HepG2 (cell line): ENCODE measurements around the gene CRLF3. TPM values are rescaled to one million over a fixed set of nuclear protein-coding genes. Genes with fewer than 3 reads are reported as not detected.

Experiments
- ESRRA ChIP-seq: sonication (generic); formaldehyde crosslinking; IDR thresholded peaks from 2 replicates; pipeline ENCODE4 v1.5.1; 2020; ENCODE audit warnings: mild to moderate bottlenecking, low read depth, missing genetic modification reagents
- IRF2 ChIP-seq: IDR thresholded peaks from 2 replicates; pipeline ENCODE4 v1.6.1; 2018; ENCODE audit warnings: missing genetic modification reagents, missing compliant biosample characterization
- KDM3A ChIP-seq: IDR thresholded peaks from 2 replicates; pipeline ENCODE4 v1.6.1; 2018; ENCODE audit warnings: low read depth, missing compliant biosample characterization
- MYC ChIP-seq: sonication (generic); formaldehyde crosslinking; IDR thresholded peaks from 2 replicates; pipeline ENCODE4 v1.9.0; 2021; ENCODE audit warnings: missing genetic modification reagents, borderline replicate concordance
- SALL1 ChIP-seq: sonication (generic); formaldehyde crosslinking; IDR thresholded peaks from 2 replicates; pipeline ENCODE4 v1.8.0; 2022; ENCODE audit warnings: mild to moderate bottlenecking, missing genetic modification reagents
- SP4 ChIP-seq: sonication (generic); formaldehyde crosslinking; IDR thresholded peaks from 2 replicates; pipeline ENCODE4 v1.8.1; 2023; ENCODE audit warnings: mild to moderate bottlenecking, missing genetic modification reagents
- ZFX ChIP-seq: sonication (generic); formaldehyde crosslinking; IDR thresholded peaks from 2 replicates; pipeline ENCODE4 v1.4.0; 2020; ENCODE audit warnings: mild to moderate bottlenecking, low read depth, missing genetic modification reagents, moderate library complexity
- ZNF12 ChIP-seq: sonication (generic); formaldehyde crosslinking; IDR thresholded peaks from 2 replicates; pipeline ENCODE4 v1.5.0; 2020; ENCODE audit warnings: missing genetic modification reagents
- ZNF225 ChIP-seq: sonication (generic); formaldehyde crosslinking; IDR thresholded peaks from 2 replicates; pipeline ENCODE4 v1.4.0; 2020; ENCODE audit warnings: mild to moderate bottlenecking, missing genetic modification reagents
- ZNF781 ChIP-seq: sonication (generic); formaldehyde crosslinking; IDR thresholded peaks from 2 replicates; pipeline ENCODE4 v1.5.1; 2020; ENCODE audit warnings: borderline replicate concordance, mild to moderate bottlenecking, missing genetic modification reagents; ENCODE audit errors: not compliant biosample characterization
- polyA plus RNA-seq, 8 experiments: library from polyadenylated mRNA; depleted of rRNA in 3 of 8; stranded (reverse) in 7 of 8; unstranded in 1 of 8; fragments of >200 nt; fragmentation: Illumina TruSeq in 4 of 8; extraction: Trizol in 4 of 8; gene quantifications; 2 replicates each; pipeline versions ENCODE4 v1.2.1 to v1.2.3, GENCODE V29; 2011 to 2016; ENCODE audit warnings: low read depth in 4 of 8, missing spikeins in 1 of 8, mixed read lengths in 1 of 8; ENCODE audit not compliant: insufficient read depth in 1 of 8
- total RNA-seq, 5 experiments: library from RNA; depleted of rRNA; stranded (reverse); fragments of >200 nt; fragmentation: Illumina TruSeq; extraction: Trizol; gene quantifications; 2 replicates each; pipeline ENCODE4 v1.2.3, GENCODE V29; 2016; ENCODE audit warnings: low read depth in 1 of 5
- TF ChIP-seq, protein P1 (sequence below), 2 experiments: fragments of 450-650 bp in 1 of 2; sonication (generic) in 1 of 2; formaldehyde crosslinking; IDR thresholded peaks; 2 replicates each; pipeline versions ENCODE4 v1.5.0 to v1.8.0; 2020 to 2022; ENCODE audit warnings: mild to moderate bottlenecking in 1 of 2, missing genetic modification reagents in 1 of 2
- TF ChIP-seq, protein P2 (sequence below): IDR thresholded peaks from 2 replicates; pipeline ENCODE4 v1.6.1; 2012; ENCODE audit warnings: low read length, improper control_type of control experiment
- TF ChIP-seq, protein P3 (sequence below): IDR thresholded peaks from 2 replicates; pipeline ENCODE4 v1.6.1; 2016
- TF ChIP-seq, protein P4 (sequence below): sonication (generic); formaldehyde crosslinking; IDR thresholded peaks from 2 replicates; pipeline ENCODE4 v1.5.0; 2020; ENCODE audit warnings: mild to moderate bottlenecking, missing genetic modification reagents
- TF ChIP-seq, protein P5 (sequence below): sonication (generic); formaldehyde crosslinking; IDR thresholded peaks from 2 replicates; pipeline ENCODE4 v1.4.0; 2020; ENCODE audit warnings: missing genetic modification reagents
- TF ChIP-seq, protein P6 (sequence below): sonication (generic); formaldehyde crosslinking; IDR thresholded peaks from 2 replicates; pipeline ENCODE4 v1.4.0; 2020; ENCODE audit warnings: missing genetic modification reagents, borderline replicate concordance

The CRLF3 gene
- total and polyA plus RNA-seq, 2 of the 13 experiments (the other 11 are each of a cell fraction or from before 2014, with no cell fraction given) = 6.4 to 9.1 TPM

DNA sequence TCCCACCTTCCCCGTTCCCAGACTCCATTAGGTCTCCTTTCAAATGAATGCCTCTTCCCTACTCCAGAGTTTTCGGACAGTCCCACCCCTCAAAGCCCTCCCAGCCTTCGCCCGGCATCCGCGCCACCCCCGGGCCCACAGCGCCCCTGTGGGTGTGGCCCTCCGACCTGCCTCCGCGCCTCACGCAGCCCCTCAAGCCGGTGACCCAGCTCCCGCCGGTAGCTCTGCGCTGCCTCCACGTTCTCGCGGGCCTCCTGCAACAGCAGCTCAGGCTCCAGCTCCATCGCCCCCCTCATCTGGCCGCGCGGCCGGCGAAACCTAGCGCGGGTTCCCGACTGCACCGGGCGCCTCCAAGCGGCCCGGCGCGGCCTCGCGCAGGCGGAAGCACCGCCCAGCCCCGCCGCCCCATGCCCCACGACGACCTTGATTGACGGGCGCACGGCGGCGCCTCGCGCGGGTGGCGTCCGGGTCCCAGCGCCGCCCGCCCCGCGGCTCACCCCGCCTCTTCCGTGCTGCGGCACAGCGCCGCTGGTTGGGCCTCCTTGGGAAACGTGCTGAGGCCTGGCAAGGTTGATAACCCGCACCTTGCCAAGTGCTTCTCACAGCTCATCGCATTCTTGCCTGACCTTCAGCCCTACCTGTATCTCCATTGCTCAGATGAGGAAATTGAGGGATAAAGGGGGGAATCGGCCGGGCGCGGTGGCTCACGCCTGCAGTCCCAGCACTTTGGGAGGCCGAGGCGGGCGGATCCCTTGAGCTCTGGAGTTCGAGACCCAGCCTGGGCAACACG, at the start of gene CRLF3 (continued):
- TF ChIP-seq, protein P1, sequence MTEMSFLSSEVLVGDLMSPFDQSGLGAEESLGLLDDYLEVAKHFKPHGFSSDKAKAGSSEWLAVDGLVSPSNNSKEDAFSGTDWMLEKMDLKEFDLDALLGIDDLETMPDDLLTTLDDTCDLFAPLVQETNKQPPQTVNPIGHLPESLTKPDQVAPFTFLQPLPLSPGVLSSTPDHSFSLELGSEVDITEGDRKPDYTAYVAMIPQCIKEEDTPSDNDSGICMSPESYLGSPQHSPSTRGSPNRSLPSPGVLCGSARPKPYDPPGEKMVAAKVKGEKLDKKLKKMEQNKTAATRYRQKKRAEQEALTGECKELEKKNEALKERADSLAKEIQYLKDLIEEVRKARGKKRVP (CRISPR knock-in tag; IDR thresholded peaks at IDR 0.05) = peak in 1 of 2 experiments; percentile 23; a peak in 1 of 4 replicates
- peak; percentile 90 for TF ChIP-seq SALL1 (CRISPR knock-in tag)
- peak; percentile 98 for TF ChIP-seq ZFX (CRISPR knock-in tag)
- peak; percentile 9; the same call in 1 of the 2 replicates for TF ChIP-seq IRF2 (CRISPR knock-in tag)
- TF ChIP-seq MYC (CRISPR knock-in tag) = peak; percentile 85; the same call in 1 of the 2 replicates
- TF ChIP-seq SP4 = peak; percentile 90
- TF ChIP-seq, protein P2, sequence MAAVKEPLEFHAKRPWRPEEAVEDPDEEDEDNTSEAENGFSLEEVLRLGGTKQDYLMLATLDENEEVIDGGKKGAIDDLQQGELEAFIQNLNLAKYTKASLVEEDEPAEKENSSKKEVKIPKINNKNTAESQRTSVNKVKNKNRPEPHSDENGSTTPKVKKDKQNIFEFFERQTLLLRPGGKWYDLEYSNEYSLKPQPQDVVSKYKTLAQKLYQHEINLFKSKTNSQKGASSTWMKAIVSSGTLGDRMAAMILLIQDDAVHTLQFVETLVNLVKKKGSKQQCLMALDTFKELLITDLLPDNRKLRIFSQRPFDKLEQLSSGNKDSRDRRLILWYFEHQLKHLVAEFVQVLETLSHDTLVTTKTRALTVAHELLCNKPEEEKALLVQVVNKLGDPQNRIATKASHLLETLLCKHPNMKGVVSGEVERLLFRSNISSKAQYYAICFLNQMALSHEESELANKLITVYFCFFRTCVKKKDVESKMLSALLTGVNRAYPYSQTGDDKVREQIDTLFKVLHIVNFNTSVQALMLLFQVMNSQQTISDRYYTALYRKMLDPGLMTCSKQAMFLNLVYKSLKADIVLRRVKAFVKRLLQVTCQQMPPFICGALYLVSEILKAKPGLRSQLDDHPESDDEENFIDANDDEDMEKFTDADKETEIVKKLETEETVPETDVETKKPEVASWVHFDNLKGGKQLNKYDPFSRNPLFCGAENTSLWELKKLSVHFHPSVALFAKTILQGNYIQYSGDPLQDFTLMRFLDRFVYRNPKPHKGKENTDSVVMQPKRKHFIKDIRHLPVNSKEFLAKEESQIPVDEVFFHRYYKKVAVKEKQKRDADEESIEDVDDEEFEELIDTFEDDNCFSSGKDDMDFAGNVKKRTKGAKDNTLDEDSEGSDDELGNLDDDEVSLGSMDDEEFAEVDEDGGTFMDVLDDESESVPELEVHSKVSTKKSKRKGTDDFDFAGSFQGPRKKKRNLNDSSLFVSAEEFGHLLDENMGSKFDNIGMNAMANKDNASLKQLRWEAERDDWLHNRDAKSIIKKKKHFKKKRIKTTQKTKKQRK = no peak
- TF ChIP-seq, protein P3, sequence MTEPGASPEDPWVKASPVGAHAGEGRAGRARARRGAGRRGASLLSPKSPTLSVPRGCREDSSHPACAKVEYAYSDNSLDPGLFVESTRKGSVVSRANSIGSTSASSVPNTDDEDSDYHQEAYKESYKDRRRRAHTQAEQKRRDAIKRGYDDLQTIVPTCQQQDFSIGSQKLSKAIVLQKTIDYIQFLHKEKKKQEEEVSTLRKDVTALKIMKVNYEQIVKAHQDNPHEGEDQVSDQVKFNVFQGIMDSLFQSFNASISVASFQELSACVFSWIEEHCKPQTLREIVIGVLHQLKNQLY (CRISPR knock-in tag) = no peak
- TF ChIP-seq, protein P4, sequence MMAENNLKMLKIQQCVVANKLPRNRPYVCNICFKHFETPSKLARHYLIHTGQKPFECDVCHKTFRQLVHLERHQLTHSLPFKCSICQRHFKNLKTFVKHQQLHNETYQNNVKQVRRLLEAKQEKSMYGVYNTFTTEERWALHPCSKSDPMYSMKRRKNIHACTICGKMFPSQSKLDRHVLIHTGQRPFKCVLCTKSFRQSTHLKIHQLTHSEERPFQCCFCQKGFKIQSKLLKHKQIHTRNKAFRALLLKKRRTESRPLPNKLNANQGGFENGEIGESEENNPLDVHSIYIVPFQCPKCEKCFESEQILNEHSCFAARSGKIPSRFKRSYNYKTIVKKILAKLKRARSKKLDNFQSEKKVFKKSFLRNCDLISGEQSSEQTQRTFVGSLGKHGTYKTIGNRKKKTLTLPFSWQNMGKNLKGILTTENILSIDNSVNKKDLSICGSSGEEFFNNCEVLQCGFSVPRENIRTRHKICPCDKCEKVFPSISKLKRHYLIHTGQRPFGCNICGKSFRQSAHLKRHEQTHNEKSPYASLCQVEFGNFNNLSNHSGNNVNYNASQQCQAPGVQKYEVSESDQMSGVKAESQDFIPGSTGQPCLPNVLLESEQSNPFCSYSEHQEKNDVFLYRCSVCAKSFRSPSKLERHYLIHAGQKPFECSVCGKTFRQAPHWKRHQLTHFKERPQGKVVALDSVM (CRISPR knock-in tag) = peak; percentile 89
- TF ChIP-seq, protein P5, sequence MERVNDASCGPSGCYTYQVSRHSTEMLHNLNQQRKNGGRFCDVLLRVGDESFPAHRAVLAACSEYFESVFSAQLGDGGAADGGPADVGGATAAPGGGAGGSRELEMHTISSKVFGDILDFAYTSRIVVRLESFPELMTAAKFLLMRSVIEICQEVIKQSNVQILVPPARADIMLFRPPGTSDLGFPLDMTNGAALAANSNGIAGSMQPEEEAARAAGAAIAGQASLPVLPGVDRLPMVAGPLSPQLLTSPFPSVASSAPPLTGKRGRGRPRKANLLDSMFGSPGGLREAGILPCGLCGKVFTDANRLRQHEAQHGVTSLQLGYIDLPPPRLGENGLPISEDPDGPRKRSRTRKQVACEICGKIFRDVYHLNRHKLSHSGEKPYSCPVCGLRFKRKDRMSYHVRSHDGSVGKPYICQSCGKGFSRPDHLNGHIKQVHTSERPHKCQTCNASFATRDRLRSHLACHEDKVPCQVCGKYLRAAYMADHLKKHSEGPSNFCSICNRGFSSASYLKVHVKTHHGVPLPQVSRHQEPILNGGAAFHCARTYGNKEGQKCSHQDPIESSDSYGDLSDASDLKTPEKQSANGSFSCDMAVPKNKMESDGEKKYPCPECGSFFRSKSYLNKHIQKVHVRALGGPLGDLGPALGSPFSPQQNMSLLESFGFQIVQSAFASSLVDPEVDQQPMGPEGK (CRISPR knock-in tag) = peak; percentile 37
- TF ChIP-seq, protein P6, sequence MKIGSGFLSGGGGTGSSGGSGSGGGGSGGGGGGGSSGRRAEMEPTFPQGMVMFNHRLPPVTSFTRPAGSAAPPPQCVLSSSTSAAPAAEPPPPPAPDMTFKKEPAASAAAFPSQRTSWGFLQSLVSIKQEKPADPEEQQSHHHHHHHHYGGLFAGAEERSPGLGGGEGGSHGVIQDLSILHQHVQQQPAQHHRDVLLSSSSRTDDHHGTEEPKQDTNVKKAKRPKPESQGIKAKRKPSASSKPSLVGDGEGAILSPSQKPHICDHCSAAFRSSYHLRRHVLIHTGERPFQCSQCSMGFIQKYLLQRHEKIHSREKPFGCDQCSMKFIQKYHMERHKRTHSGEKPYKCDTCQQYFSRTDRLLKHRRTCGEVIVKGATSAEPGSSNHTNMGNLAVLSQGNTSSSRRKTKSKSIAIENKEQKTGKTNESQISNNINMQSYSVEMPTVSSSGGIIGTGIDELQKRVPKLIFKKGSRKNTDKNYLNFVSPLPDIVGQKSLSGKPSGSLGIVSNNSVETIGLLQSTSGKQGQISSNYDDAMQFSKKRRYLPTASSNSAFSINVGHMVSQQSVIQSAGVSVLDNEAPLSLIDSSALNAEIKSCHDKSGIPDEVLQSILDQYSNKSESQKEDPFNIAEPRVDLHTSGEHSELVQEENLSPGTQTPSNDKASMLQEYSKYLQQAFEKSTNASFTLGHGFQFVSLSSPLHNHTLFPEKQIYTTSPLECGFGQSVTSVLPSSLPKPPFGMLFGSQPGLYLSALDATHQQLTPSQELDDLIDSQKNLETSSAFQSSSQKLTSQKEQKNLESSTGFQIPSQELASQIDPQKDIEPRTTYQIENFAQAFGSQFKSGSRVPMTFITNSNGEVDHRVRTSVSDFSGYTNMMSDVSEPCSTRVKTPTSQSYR = peak; percentile 27; the same call in 1 of the 2 replicates
- TF ChIP-seq ESRRA = no peak
- no peak for TF ChIP-seq ZNF12
- TF ChIP-seq ZNF781 = no peak
- peak; percentile 83 for TF ChIP-seq ZNF225 (CRISPR knock-in tag)
- 0 out of 2 replicates have a peak, but pooled peaks have one; percentile 39 for TF ChIP-seq KDM3A
